HK-2 (cell line): ENCODE measurements around the gene PLPPR2.
"Not testable (repeated sequence)": the region's sequence is repeated elsewhere in the genome, so short reads cannot be mapped to it uniquely, and the experiment has no call there.

Experiments
- DNase-seq: peaks from one replicate; pipeline ENCODE4 v3.0.0-alpha.2; 2018; ENCODE audit not compliant: unreplicated experiment

Gene PLPPR2

GRCh38 chr19:11397089-11397610 is 41.9 kb downstream of the PLPPR2 start:
- DNase-seq, result no peak

- DNase-seq, result no peak
These were observed 44.4 kb downstream of the PLPPR2 start for GRCh38 chr19:11399667-11400066.

GRCh38 chr19:11400798-11401197 is 45.6 kb downstream of the PLPPR2 start:
- DNase-seq, result no peak

- no peak for DNase-seq
These were observed 46.7 kb downstream of the PLPPR2 start for GRCh38 chr19:11401808-11402543.

DNA sequence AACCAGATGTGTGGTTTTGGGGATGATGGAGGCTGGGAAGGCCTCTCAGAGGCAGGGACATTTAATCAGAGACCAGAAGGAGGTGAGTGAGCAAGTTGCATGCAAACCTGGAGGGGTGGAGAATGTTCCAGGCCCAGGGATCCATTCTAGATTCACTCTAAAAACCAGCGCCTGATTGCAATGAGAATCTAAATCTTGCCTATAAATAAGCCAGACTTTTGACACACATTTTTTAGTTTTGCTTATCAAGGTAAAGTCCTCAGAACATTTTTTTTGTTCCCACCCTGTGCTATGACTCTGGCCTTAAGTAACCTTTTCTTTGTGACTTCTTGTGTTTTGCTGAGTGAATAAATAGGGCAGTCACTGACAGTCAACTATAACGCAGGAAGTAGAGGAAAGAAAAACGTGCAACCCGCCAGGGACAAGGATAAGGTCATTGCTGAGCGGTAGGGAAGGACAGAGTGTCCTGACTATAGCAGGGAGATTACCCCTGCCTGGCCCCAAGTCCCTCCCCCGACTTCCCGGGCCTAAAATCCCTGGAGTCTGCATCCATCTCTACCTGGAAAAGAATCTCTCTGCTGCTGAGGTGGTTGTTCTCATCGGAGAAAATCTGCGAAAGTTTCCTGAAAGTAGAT is 49.5 kb downstream of the PLPPR2 start:
- no peak for DNase-seq

DNA sequence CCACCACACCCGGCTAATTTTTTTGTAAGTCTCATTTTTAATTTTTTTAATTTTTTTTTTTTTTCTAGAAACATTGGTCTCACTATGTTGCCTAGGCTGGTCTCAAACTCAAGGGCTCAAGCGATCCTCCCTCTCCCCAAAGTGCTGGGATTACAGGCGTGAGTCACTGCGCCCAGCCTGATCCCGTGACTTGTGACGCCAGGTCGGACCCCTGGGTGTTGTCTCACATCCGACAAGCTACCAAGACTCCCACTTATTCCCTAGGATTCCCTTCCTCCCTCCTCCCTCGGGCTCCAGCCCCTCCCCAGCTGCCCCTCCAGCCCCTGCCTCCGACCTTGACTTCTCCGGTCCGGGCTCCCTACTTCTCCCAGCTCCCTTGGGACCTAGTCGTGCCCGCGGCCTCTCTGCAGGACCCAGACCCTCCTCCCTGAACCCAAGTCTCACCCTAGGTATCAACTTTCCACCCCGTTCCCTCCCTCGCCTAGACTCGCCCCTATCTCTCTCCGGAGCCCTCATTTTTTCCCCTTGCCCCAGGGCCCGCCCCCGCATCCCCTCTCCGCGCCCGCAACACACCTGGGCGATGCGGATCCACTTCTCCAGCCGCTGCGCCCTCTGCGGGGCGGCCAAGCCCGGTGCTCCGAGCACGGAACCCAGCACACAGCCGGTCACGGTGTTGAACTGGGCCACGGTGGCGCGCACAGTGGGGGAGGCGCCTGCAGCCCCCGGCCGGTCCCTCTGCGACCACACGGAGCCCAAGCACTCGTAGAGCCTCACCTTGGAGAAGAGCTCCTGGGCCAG is 50.8 kb downstream of the PLPPR2 start:
- DNase-seq, result no peak

GRCh38 chr19:11406703-11407236 is 51.5 kb downstream of the PLPPR2 start:
- DNase-seq, result not testable (repeated sequence)

- DNase-seq, result no peak
These were observed 53.4 kb downstream of the PLPPR2 start for GRCh38 chr19:11408591-11408990.

DNA sequence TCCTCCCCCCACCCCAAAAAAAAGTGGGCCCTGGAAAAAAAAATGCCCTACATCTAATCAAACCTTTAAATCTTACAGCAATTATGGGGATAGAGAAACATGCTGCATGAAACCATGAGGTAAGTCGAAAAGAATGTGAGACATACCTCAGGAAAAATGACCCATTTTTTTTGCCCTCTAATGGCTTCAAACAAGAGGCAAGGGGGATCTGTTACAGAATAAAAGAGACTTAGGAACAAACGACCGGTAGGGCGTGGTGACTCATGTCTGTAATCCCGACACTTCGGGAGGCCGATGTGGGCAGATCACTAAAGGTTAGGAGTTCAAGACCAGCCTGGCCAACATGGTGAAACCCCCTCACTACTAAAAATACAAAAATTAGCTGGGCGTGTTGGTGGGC is 55.5 kb downstream of the PLPPR2 start:
- DNase-seq, result no peak

GRCh38 chr19:11414544-11414943 is 59.3 kb downstream of the PLPPR2 start:
- no peak for DNase-seq
